NCI-H2081 (cell line): Measurements from ENCODE around the gene CDC37L1.
"Not testable (repeated sequence)": the region's sequence is repeated elsewhere in the genome, so short reads cannot be mapped to it uniquely, and the experiment has no call there.

Experiments used
- DNase-seq, 2 experiments: peaks; one replicate each; lab custom pipeline; 2025; lab: John Stamatoyannopoulos, UW

The CDC37L1 gene

DNA sequence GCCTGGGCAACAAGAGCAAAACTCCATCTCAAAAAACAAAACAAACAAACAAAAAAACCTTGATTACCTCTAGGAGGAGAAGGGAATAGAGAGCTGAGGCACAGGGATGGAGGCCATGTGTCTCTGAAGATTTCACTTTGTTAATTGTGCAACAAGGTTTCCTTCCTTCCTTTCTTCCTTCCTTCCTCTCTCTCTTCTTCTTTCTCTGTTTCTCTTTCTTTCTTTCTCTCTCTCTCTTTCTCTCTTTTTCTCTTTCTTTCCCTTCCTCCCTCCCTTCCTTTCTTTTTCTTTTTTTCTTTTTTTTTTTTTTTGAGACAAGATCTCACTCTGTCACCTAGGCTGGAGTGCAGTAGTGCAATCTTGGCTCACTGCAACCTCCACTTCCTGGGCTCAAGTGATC lies 75.2 kb downstream of the CDC37L1 start:
- not testable (repeated sequence) for DNase-seq

DNA sequence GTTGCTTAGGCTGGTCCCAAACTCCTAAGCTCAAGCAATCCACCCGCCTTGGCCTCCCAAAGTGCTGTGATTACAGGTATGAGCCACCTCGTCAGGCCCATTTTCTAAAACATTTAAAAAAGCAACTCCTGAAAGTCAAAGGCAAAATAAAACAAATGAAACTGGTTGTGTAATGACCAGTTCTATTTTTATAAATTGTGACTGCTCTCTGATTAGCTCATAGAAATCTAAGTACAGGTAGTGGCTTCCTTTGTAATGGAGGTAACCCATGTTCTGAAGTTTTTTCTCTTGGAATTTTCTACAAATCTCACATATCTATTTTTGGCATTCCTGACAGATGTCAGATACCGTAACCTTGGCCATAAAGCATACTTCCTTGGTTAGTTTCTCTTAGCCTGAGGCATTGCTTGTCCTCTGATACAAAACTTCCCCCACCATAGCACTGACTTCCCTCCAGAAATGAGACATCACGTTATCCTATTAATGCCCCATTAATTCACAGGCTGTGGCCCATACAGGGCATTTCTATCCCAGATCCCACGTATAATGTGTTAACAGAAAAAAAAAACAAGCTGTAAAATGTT lies 75.7 kb downstream of the CDC37L1 start:
- no peak for DNase-seq

DNA sequence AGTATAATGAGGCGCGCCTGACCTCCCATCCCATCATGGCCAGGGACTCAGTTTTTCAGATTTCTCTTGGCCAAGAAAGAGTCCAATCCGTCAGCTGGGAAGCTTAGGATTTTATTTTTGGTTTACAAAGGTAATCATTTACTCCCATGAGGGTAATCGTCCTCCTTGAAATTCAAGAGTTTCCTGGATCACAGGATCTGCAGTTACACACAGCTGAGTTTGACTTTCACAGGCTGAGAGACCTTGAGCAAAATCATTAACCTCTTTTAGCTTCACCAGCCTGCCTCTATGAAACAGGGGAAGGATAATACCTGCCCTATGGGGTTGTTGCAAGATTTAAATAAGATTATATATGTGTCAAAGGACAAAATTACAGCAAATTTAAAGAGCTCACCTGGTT lies 77.1 kb downstream of the CDC37L1 start:
- DNase-seq: no peak
